ENCODE measurements around the gene AGRN. TPM values are rescaled to one million over a fixed set of nuclear protein-coding genes. Genes with fewer than 3 reads are reported as not detected.
A peak's percentile ranks its signal among the peaks of the same experiment; 100 is the strongest.
"Not testable (repeated sequence)": the region's sequence is repeated elsewhere in the genome, so short reads cannot be mapped to it uniquely, and the experiment has no call there.

The AGRN gene
- total and polyA plus RNA-seq, 5 donors from 2014 or later, result 0.06 to 4.2 (median 0.29) TPM; not detected in 1

GRCh38 chr1:1005774-1006304 lies 14.1 kb upstream of the AGRN start:
- Mint-ChIP-seq H3K27ac (no peak overlapping the region), H3K4me3 (no peak overlapping the region), H3K36me3 (no peaks in the 10 kb centered on the region), H3K27me3 (peaks cover 42% of the 10 kb centered on the region), H3K4me1 (peaks cover 0 to 10% (median 4%) of the 10 kb centered on the region in 4 donors), H3K9me3 (peaks cover 0 to 2% (median 0%) of the 10 kb centered on the region in 7 donors)
- Histone ChIP-seq H3K36me3 (ENCODE audit: control insufficient read depth, insufficient read depth, low read length) (no peaks in the 10 kb centered on the region), H3K4me3 (ENCODE audit: low read depth, low read length) (no peak overlapping the region), H3K27me3 (ENCODE audit: control insufficient read depth, insufficient read depth, low read length) (peaks cover 9% of the 10 kb centered on the region), H3K9me3 (ENCODE audit: control insufficient read depth in 2 of 2, low read length in 2 of 2) (no peaks in the 10 kb centered on the region), H3K4me1 (ENCODE audit: control insufficient read depth, insufficient read depth, low read length, poor library complexity, severe bottlenecking) (peaks cover 20% of the 10 kb centered on the region), H3K27ac (ENCODE audit: insufficient read depth, low read length, poor library complexity, severe bottlenecking) (no peak overlapping the region)
- DNase-seq (no peak), ATAC-seq (ENCODE audit: low read depth in 2 of 2) (no peak)

GRCh38 chr1:1006305-1007159 lies 13.4 kb upstream of the AGRN start:
- Mint-ChIP-seq H3K9me3 (peaks cover 0 to 2% (median 0%) of the 10 kb centered on the region in 7 donors), H3K27ac (no peak overlapping the region), H3K27me3 (peaks cover 44% of the 10 kb centered on the region), H3K36me3 (no peaks in the 10 kb centered on the region), H3K4me1 (peaks cover 0 to 9% (median 4%) of the 10 kb centered on the region in 4 donors), H3K4me3 (peak overlapping the region in 1 of 4 donors; percentile 10)
- Histone ChIP-seq H3K9me3 (ENCODE audit: control insufficient read depth in 2 of 2, low read length in 2 of 2) (no peaks in the 10 kb centered on the region), H3K27me3 (ENCODE audit: control insufficient read depth, insufficient read depth, low read length) (peaks cover 9% of the 10 kb centered on the region), H3K27ac (ENCODE audit: insufficient read depth, low read length, poor library complexity, severe bottlenecking) (no peak overlapping the region), H3K4me3 (ENCODE audit: low read depth, low read length) (no peak overlapping the region), H3K36me3 (ENCODE audit: control insufficient read depth, insufficient read depth, low read length) (no peaks in the 10 kb centered on the region), H3K4me1 (ENCODE audit: control insufficient read depth, insufficient read depth, low read length, poor library complexity, severe bottlenecking) (peaks cover 13% of the 10 kb centered on the region)
- no peak for DNase-seq
- no peak for ATAC-seq (ENCODE audit: low read depth in 2 of 2)

- not testable (repeated sequence) for H3K9me3 Mint-ChIP-seq; H3K27me3 ChIP-seq (ENCODE audit: control insufficient read depth, insufficient read depth, low read length); H3K9me3 ChIP-seq (ENCODE audit: control insufficient read depth in 2 of 2, low read length in 2 of 2); H3K27ac ChIP-seq (ENCODE audit: insufficient read depth, low read length, poor library complexity, severe bottlenecking); H3K4me3 ChIP-seq (ENCODE audit: low read depth, low read length); H3K27ac Mint-ChIP-seq; ATAC-seq (ENCODE audit: low read depth in 2 of 2); H3K36me3 ChIP-seq (ENCODE audit: control insufficient read depth, insufficient read depth, low read length); H3K36me3 Mint-ChIP-seq; DNase-seq
- Mint-ChIP-seq H3K27me3 (peaks cover 25% of the 10 kb centered on the region), H3K4me1 (peaks cover 0 to 24% (median 9%) of the 10 kb centered on the region in 4 donors), H3K4me3 (peak overlapping the region in 1 of 4 donors; percentile 14)
- peaks cover 24% of the 10 kb centered on the region for H3K4me1 ChIP-seq (ENCODE audit: control insufficient read depth, insufficient read depth, low read length, poor library complexity, severe bottlenecking)
Measured at GRCh38 chr1:1010131-1010530, 9.8 kb upstream of the AGRN start.

GRCh38 chr1:1011396-1011949 lies 8.4 kb upstream of the AGRN start:
- Histone ChIP-seq H3K36me3 (ENCODE audit: control insufficient read depth, insufficient read depth, low read length) (no peaks in the 10 kb centered on the region), H3K4me1 (ENCODE audit: control insufficient read depth, insufficient read depth, low read length, poor library complexity, severe bottlenecking) (peaks cover 26% of the 10 kb centered on the region), H3K27ac (ENCODE audit: insufficient read depth, low read length, poor library complexity, severe bottlenecking) (no peak overlapping the region), H3K4me3 (ENCODE audit: low read depth, low read length) (no peak overlapping the region), H3K9me3 (ENCODE audit: control insufficient read depth in 2 of 2, low read length in 2 of 2) (peaks cover 0 to 2% of the 10 kb centered on the region in 2 experiments), H3K27me3 (ENCODE audit: control insufficient read depth, insufficient read depth, low read length) (no peaks in the 10 kb centered on the region)
- Mint-ChIP-seq H3K4me3 (peak overlapping the region in 2 of 4 donors; percentile 3 to 14), H3K27me3 (peaks cover 21% of the 10 kb centered on the region), H3K36me3 (no peaks in the 10 kb centered on the region), H3K27ac (peak overlapping the region in 1 of 3 donors; percentile 86), H3K9me3 (no peaks in the 10 kb centered on the region), H3K4me1 (peaks cover 0 to 22% (median 8%) of the 10 kb centered on the region in 4 donors)
- no peak for DNase-seq
- no peak for ATAC-seq (ENCODE audit: low read depth in 2 of 2)

- peaks cover 26% of the 10 kb centered on the region for H3K4me1 ChIP-seq (ENCODE audit: control insufficient read depth, insufficient read depth, low read length, poor library complexity, severe bottlenecking)
- peaks cover 0 to 28% (median 13%) of the 10 kb centered on the region in 4 donors for H3K4me1 Mint-ChIP-seq
- H3K27ac ChIP-seq (ENCODE audit: insufficient read depth, low read length, poor library complexity, severe bottlenecking), result peak overlapping the region; percentile 90
- H3K27ac Mint-ChIP-seq, result peak overlapping the region; percentile 98 to 99 (median 98)
- peak overlapping the region; percentile 92 to 96 (median 93) for H3K4me3 Mint-ChIP-seq
- H3K36me3 Mint-ChIP-seq; ATAC-seq (ENCODE audit: low read depth in 2 of 2); H3K36me3 ChIP-seq (ENCODE audit: control insufficient read depth, insufficient read depth, low read length); H3K9me3 Mint-ChIP-seq; DNase-seq; H3K27me3 ChIP-seq (ENCODE audit: control insufficient read depth, insufficient read depth, low read length); H3K9me3 ChIP-seq (ENCODE audit: control insufficient read depth in 2 of 2, low read length in 2 of 2): not testable (repeated sequence)
- peak overlapping the region; percentile 98 for H3K4me3 ChIP-seq (ENCODE audit: low read depth, low read length)
- H3K27me3 Mint-ChIP-seq, result peaks cover 21% of the 10 kb centered on the region
Measured at GRCh38 chr1:1012736-1013104, 7.2 kb upstream of the AGRN start.

- H3K9me3 Mint-ChIP-seq, result no peaks in the 10 kb centered on the region
- DNase-seq (peak; percentile 82 to 95 (median 86)), ATAC-seq (ENCODE audit: low read depth in 2 of 2) (peak; percentile 95 to 96)
- no peaks in the 10 kb centered on the region for H3K36me3 ChIP-seq (ENCODE audit: control insufficient read depth, insufficient read depth, low read length)
- H3K4me3 Mint-ChIP-seq, result peak within 1 kb of the TSS; percentile 92 to 96 (median 93)
- H3K27me3 Mint-ChIP-seq, result peaks cover 17% of the 10 kb centered on the region
- peaks cover 0 to 2% of the 10 kb centered on the region in 2 experiments for H3K9me3 ChIP-seq (ENCODE audit: control insufficient read depth in 2 of 2, low read length in 2 of 2)
- H3K4me3 ChIP-seq (ENCODE audit: low read depth, low read length), result peak within 1 kb of the TSS; percentile 98
- no peaks in the 10 kb centered on the region for H3K27me3 ChIP-seq (ENCODE audit: control insufficient read depth, insufficient read depth, low read length)
- no peaks in the 10 kb centered on the region for H3K36me3 Mint-ChIP-seq
- H3K27ac ChIP-seq (ENCODE audit: insufficient read depth, low read length, poor library complexity, severe bottlenecking), result peak within 1 kb of the TSS; percentile 90
- H3K27ac Mint-ChIP-seq, result peak within 1 kb of the TSS; percentile 98 to 99 (median 98)
- peaks cover 0 to 28% (median 13%) of the 10 kb centered on the region in 4 donors for H3K4me1 Mint-ChIP-seq
- H3K4me1 ChIP-seq (ENCODE audit: control insufficient read depth, insufficient read depth, low read length, poor library complexity, severe bottlenecking), result peaks cover 26% of the 10 kb centered on the region
Measured at GRCh38 chr1:1013105-1013921, 6.6 kb upstream of the AGRN start, which contains the start of gene ISG15. TSS of gene ISG15 (plus strand) at chr1:1013497. CDS start at chr1:1013574, 77 bp downstream.

All from CD4-positive, CD25-positive, alpha-beta regulatory T cell (primary cell).